Measurements from ENCODE around the gene DDX42. TPM values are rescaled to one million over a fixed set of nuclear protein-coding genes. Genes with fewer than 3 reads are reported as not detected.
"Not testable (repeated sequence)": the region's sequence is repeated elsewhere in the genome, so short reads cannot be mapped to it uniquely, and the experiment has no call there.

Gene DDX42
- total RNA-seq, 4 donors from 2014 or later: 27.1 to 88.5 (median 51.9) TPM

DNA sequence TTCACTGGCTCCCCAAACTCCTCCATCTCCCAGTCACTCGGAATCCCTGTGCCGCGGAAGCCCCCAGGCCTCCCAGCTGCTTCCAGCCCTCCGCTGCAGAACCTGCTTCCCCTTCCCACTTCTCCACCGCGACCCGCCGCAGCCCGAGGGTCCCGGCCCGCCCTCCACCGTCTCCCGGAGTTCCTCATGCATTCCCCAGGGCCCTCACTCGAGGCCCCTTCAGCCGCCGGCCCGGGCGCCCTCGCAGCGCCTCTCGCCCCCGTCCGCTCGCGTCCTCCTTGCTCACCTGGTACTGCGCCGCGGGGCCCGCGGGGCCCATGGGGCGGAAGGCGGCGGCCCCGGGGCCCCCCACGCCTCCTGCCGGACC is 68.2 kb downstream of the DDX42 start:
- Histone ChIP-seq H3K36me3 (peaks cover 0 to 6% (median 5%) of the 10 kb centered on the region in 3 donors), H3K4me3 (peak overlapping the region; percentile 77 to 95 (median 92)), H3K4me1 (peaks cover 41 to 56% (median 43%) of the 10 kb centered on the region in 3 donors), H3K27me3 (no peaks in the 10 kb centered on the region), H3K27ac (peak overlapping the region; percentile 92 to 97 (median 96)), H3K9me3 (no peaks in the 10 kb centered on the region)
- intact Hi-C loops (cut with DNase I): no loop called here
- WGBS, 2 donors: 1% methylated on average over 14 to 16 of the region's 36 CpGs
- TF ChIP-seq, protein P1, sequence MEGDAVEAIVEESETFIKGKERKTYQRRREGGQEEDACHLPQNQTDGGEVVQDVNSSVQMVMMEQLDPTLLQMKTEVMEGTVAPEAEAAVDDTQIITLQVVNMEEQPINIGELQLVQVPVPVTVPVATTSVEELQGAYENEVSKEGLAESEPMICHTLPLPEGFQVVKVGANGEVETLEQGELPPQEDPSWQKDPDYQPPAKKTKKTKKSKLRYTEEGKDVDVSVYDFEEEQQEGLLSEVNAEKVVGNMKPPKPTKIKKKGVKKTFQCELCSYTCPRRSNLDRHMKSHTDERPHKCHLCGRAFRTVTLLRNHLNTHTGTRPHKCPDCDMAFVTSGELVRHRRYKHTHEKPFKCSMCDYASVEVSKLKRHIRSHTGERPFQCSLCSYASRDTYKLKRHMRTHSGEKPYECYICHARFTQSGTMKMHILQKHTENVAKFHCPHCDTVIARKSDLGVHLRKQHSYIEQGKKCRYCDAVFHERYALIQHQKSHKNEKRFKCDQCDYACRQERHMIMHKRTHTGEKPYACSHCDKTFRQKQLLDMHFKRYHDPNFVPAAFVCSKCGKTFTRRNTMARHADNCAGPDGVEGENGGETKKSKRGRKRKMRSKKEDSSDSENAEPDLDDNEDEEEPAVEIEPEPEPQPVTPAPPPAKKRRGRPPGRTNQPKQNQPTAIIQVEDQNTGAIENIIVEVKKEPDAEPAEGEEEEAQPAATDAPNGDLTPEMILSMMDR (IDR thresholded peaks at IDR 0.05): no peak
- no peak for TF ChIP-seq POLR2A (IDR thresholded peaks at IDR 0.05)
- DNase-seq: peak; percentile 44

- peaks cover 35 to 50% (median 38%) of the 10 kb centered on the region in 3 donors for H3K4me1 ChIP-seq
- H3K27me3 ChIP-seq: no peaks in the 10 kb centered on the region
- intact Hi-C loops (cut with DNase I): no loop called here
- no peaks in the 10 kb centered on the region for H3K9me3 ChIP-seq
- H3K36me3 ChIP-seq: no peaks in the 10 kb centered on the region
- TF ChIP-seq, protein P1 (IDR thresholded peaks at IDR 0.05): peak in 2 of 6 experiments; percentile 14 to 48
- peak in 3 of 4 donors; percentile 49 to 91 (median 50) for TF ChIP-seq POLR2A (IDR thresholded peaks at IDR 0.05)
- H3K27ac ChIP-seq: peak within 1 kb of the TSS; percentile 92 to 97 (median 96)
- peak within 1 kb of the TSS; percentile 77 to 95 (median 92) for H3K4me3 ChIP-seq
- WGBS, 2 donors: 0% methylated on average over 6 to 12 of the region's 92 CpGs
- peak; percentile 88 for DNase-seq
Observed at GRCh38 chr17:63842540-63843386, 68.8 kb downstream of the DDX42 start, which contains the start of gene SMARCD2. SMARCD2 (minus strand) TSS chr17:63842685; CDS start chr17:63842674, 11 bp downstream.

DNA sequence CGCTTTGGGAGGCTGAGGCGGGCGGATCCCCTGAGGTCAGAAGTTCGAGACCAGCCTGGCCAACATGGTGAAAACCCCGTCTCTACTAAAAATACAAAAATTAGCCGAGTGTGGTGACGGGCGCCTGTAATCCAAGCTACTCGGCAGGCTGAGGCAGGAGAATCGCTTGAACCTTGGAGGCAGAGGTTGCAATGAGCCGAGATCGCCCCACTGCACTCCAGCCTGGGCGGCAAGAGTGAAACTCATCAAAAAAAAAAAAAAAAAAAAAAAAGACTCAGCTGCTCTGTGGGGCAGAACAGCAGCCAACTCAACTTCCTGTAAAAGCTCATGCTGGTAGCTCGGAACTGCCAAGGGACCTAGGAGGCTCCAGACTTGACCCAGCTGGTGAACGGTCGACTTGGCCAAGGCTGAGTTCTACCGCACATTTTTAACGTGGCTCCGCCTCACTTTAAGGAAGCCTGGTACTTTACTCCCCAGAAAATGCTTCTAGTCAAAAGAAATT is 69.5 kb downstream of the DDX42 start:
- H3K27me3 ChIP-seq; DNase-seq; H3K36me3 ChIP-seq; intact Hi-C loops (cut with DNase I); H3K9me3 ChIP-seq: not testable (repeated sequence)
- 7 to 16% methylated on average over 6 to 16 of the region's 19 CpGs for WGBS, 2 donors
- peaks cover 29 to 47% (median 31%) of the 10 kb centered on the region in 3 donors for H3K4me1 ChIP-seq
- H3K4me3 ChIP-seq: peak overlapping the region; percentile 77 to 95 (median 92)
- peak overlapping the region; percentile 92 to 97 (median 96) for H3K27ac ChIP-seq

DNA sequence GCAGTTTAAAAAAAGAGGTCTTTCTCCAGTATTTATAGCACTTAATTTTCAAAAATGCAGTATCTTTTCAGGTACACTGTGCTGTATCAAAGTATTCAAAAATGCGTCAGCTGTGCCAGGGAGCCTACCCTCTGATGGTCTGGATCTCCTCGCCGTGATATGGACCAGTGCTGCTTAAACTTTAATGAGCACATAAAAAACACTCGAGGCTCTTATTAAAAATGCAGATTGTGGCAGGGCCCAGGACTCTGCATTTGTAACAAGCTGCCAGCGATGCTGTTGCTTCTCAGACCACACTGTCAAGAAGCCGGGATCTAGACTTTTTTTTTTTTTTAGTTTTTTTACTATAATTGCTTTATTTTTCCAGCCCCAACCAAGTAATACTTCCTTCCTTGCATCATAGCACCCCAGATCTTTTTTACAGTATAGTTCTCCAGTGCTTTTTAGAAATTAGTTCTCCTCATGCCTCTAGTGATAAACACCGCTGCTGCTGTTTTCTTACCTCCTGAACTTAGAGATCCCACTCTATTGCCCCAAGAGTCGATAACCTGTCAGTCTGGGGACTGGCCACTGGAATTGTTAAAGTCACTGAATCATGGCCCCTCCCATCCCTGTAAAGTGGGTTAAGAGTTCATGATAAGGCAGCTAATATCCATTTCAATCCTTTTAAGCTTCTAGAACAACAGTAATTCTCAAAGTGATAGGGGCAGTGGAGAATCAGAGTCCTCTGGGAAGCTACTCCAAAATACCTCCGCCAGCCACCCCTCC is 70.1 kb downstream of the DDX42 start:
- DNase-seq: no peak
- no peak for TF ChIP-seq POLR2A (IDR thresholded peaks at IDR 0.05)
- TF ChIP-seq, protein P1 (IDR thresholded peaks at IDR 0.05): no peak
- Histone ChIP-seq H3K4me3 (peak overlapping the region in 3 of 4 donors; percentile 90 to 95 (median 94)), H3K27me3 (no peaks in the 10 kb centered on the region), H3K36me3 (no peaks in the 10 kb centered on the region), H3K9me3 (peaks cover 0 to 6% (median 0%) of the 10 kb centered on the region in 3 donors), H3K27ac (peak overlapping the region; percentile 20 to 97 (median 94)), H3K4me1 (peaks cover 25 to 47% (median 27%) of the 10 kb centered on the region in 3 donors)
- intact Hi-C loops (cut with DNase I): no loop called here
- whole genome bisulfite sequencing, 2 donors: 78 to 85% methylated on average over 9 of the region's 9 CpGs

DNA sequence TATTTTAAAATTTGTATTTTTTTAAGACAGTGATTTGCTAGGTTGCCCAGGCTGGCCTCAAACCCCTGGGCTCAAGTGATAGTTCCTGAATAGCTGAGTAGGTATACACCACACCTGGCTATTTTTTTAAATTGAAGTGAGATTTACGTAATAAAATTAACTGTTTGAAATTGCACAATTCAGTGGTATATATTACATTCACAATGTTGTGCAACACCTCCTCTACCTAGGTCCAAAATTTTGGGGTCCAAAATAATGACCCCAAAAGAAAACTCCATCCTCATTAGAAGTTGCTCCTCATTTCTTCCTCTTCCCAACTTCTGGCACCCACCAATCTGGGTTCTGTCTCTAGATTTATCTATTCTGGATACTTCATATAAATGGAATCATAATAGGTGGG is 71.5 kb downstream of the DDX42 start:
- intact Hi-C loops (cut with DNase I): no loop called here
- H3K4me3 ChIP-seq: no peak overlapping the region

More for the DNA sequence above, 71.5 kb downstream of the DDX42 start:
- Histone ChIP-seq H3K27me3 (no peaks in the 10 kb centered on the region), H3K9me3 (peaks cover 0 to 6% (median 0%) of the 10 kb centered on the region in 3 donors), H3K36me3 (no peaks in the 10 kb centered on the region), H3K4me1 (peaks cover 13 to 37% (median 14%) of the 10 kb centered on the region in 3 donors), H3K27ac (no peak overlapping the region)
- DNase-seq: no peak
- TF ChIP-seq POLR2A (IDR thresholded peaks at IDR 0.05): no peak
- TF ChIP-seq, protein P1 (IDR thresholded peaks at IDR 0.05): no peak
- WGBS, 2 donors: 0 to 46% methylated on average over 1 of the region's 1 CpG

Data from esophagus squamous epithelium (tissue), 5 donors.